Loucy (cell line): ENCODE measurements around the gene TSSK1B.

Source experiments
- H2AFZ ChIP-seq: fragments of 200-600 bp; sonication (generic); 2 replicates; pipeline ENCODE4 v1.6.0; 2016; ENCODE audit warnings: antibody characterized with exemption, mild to moderate bottlenecking, low read length, moderate library complexity
- H3F3A ChIP-seq: fragments of 200-600 bp; 2 replicates; pipeline ENCODE4 v1.6.0; 2016; ENCODE audit warnings: antibody characterized with exemption, low read depth, mild to moderate bottlenecking
- H3K27me3 ChIP-seq: fragments of 200-600 bp; sonication (generic); 2 replicates; pipeline ENCODE4 v1.6.1; 2014; ENCODE audit warnings: low read length, mild to moderate bottlenecking; ENCODE audit not compliant: insufficient read depth, poor library complexity, severe bottlenecking
- H3K36me3 ChIP-seq: fragments of 200-600 bp; sonication (generic); 2 replicates; pipeline ENCODE4 v1.6.1; 2016; ENCODE audit warnings: low read length; ENCODE audit not compliant: insufficient read depth
- H3K4me1 ChIP-seq: fragments of 200-600 bp; sonication (generic); 2 replicates; pipeline ENCODE4 v1.5.1; 2014; ENCODE audit warnings: low read length, mild to moderate bottlenecking; ENCODE audit not compliant: insufficient read depth, poor library complexity, severe bottlenecking
- H3K4me2 ChIP-seq: fragments of 200-600 bp; sonication (generic); 2 replicates; pipeline ENCODE4 v1.6.0; 2014; ENCODE audit warnings: antibody characterized with exemption, low read length, low read depth, mild to moderate bottlenecking; ENCODE audit not compliant: poor library complexity, severe bottlenecking
- H3K4me3 ChIP-seq: fragments of 200-600 bp; sonication (generic); 2 replicates; pipeline ENCODE4 v1.5.1; 2014; ENCODE audit warnings: low read length, mild to moderate bottlenecking, mixed read lengths; ENCODE audit not compliant: poor library complexity, severe bottlenecking
- H3K79me2 ChIP-seq: fragments of 200-600 bp; sonication (generic); 2 replicates; pipeline ENCODE4 v1.6.1; 2014; ENCODE audit warnings: low read length; ENCODE audit not compliant: insufficient read depth
- H3K9ac ChIP-seq: fragments of 200-600 bp; sonication (generic); 2 replicates; pipeline ENCODE4 v1.6.0; 2014; ENCODE audit warnings: mild to moderate bottlenecking, low read depth, low read length, moderate library complexity; ENCODE audit not compliant: poor library complexity, severe bottlenecking
- H3K9me2 ChIP-seq: fragments of 200-600 bp; sonication (generic); replicated peaks from 2 replicates; pipeline ENCODE4 v1.6.1; 2016; ENCODE audit warnings: low read depth, low read length, mixed read lengths
- H3K9me3 ChIP-seq: fragments of 200-600 bp; sonication (generic); 2 replicates; pipeline ENCODE4 v1.6.1; 2014; ENCODE audit warnings: mild to moderate bottlenecking, antibody characterized with exemption, low read length, low read depth; ENCODE audit not compliant: insufficient read depth
- H4K20me1 ChIP-seq: fragments of 200-600 bp; sonication (generic); 2 replicates; pipeline ENCODE4 v1.6.0; 2014; ENCODE audit warnings: antibody characterized with exemption, low read length, mild to moderate bottlenecking; ENCODE audit not compliant: insufficient read depth, poor library complexity, severe bottlenecking
- EZH2phosphoT487 ChIP-seq: fragments of 200-600 bp; IDR thresholded peaks from 2 replicates; pipeline ENCODE4 v1.6.1; 2018; ENCODE audit warnings: antibody characterized with exemption, mild to moderate bottlenecking, moderate library complexity, borderline replicate concordance
- TF ChIP-seq, protein P1 (sequence below): fragments of 200-600 bp; sonication (generic); conservative IDR thresholded peaks from 2 replicates; pipeline ENCODE4 v1.5.1; 2014; ENCODE audit warnings: mild to moderate bottlenecking, antibody characterized with exemption, low read length

Gene TSSK1B

GRCh38 chr5:113451797-113452196 lies 17.0 kb upstream of the TSSK1B start:
- Histone ChIP-seq H3K36me3 (no peaks in the 10 kb centered on the region), H3K27me3 (no peaks in the 10 kb centered on the region), H4K20me1 (no peaks in the 10 kb centered on the region), H2AFZ (no peak overlapping the region), H3K9me3 (no peaks in the 10 kb centered on the region), H3K4me1 (no peaks in the 10 kb centered on the region), H3K9ac (no peak overlapping the region), H3K79me2 (no peaks in the 10 kb centered on the region), H3F3A (no peaks in the 10 kb centered on the region), H3K9me2 (no peaks in the 10 kb centered on the region), H3K4me3 (no peak overlapping the region), H3K4me2 (no peak overlapping the region)
- TF ChIP-seq, protein P1, sequence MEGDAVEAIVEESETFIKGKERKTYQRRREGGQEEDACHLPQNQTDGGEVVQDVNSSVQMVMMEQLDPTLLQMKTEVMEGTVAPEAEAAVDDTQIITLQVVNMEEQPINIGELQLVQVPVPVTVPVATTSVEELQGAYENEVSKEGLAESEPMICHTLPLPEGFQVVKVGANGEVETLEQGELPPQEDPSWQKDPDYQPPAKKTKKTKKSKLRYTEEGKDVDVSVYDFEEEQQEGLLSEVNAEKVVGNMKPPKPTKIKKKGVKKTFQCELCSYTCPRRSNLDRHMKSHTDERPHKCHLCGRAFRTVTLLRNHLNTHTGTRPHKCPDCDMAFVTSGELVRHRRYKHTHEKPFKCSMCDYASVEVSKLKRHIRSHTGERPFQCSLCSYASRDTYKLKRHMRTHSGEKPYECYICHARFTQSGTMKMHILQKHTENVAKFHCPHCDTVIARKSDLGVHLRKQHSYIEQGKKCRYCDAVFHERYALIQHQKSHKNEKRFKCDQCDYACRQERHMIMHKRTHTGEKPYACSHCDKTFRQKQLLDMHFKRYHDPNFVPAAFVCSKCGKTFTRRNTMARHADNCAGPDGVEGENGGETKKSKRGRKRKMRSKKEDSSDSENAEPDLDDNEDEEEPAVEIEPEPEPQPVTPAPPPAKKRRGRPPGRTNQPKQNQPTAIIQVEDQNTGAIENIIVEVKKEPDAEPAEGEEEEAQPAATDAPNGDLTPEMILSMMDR: no peak
- TF ChIP-seq EZH2phosphoT487: no peak

- no peaks in the 10 kb centered on the region for H3K27me3 ChIP-seq
- no peaks in the 10 kb centered on the region for H3F3A ChIP-seq
- H3K9ac ChIP-seq: no peak overlapping the region
- H3K36me3 ChIP-seq: no peaks in the 10 kb centered on the region
- H3K4me2 ChIP-seq: no peak overlapping the region
- TF ChIP-seq, protein P1: no peak
- no peak for TF ChIP-seq EZH2phosphoT487
- H3K9me3 ChIP-seq: no peaks in the 10 kb centered on the region
- no peaks in the 10 kb centered on the region for H3K4me1 ChIP-seq
- H3K4me3 ChIP-seq: no peak overlapping the region
- no peaks in the 10 kb centered on the region for H4K20me1 ChIP-seq
- H3K79me2 ChIP-seq: no peaks in the 10 kb centered on the region
- no peaks in the 10 kb centered on the region for H3K9me2 ChIP-seq
- H2AFZ ChIP-seq: no peak overlapping the region
Measured at GRCh38 chr5:113450929-113451328, 16.1 kb upstream of the TSSK1B start.

DNA sequence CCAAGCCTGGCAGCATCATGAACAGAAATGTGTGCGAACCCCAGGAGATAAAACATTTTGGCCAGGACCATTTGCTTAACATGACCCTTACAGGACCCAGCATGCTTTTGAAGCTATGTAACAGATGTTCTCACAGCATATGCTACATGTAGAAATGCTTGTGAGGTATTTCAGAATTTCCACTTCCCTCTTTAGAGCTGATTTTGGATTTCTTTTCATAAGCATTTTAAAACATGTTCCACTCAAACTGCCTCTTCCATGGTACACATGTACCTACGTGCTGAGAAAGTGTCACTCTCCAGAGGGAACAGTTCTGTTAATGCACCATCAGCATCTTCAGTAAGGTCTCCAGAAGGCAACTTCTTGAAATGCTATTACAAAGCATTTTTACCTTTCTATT lies 15.7 kb upstream of the TSSK1B start:
- Histone ChIP-seq H2AFZ (no peak overlapping the region), H3K79me2 (no peaks in the 10 kb centered on the region), H3K9ac (no peak overlapping the region), H3K4me1 (no peaks in the 10 kb centered on the region), H3K9me3 (no peaks in the 10 kb centered on the region), H3F3A (no peaks in the 10 kb centered on the region), H3K9me2 (no peaks in the 10 kb centered on the region), H3K27me3 (no peaks in the 10 kb centered on the region), H3K4me3 (no peak overlapping the region), H3K36me3 (no peaks in the 10 kb centered on the region), H3K4me2 (no peak overlapping the region), H4K20me1 (no peaks in the 10 kb centered on the region)
- TF ChIP-seq, protein P1: no peak
- no peak for TF ChIP-seq EZH2phosphoT487
